H1 (cell line): ENCODE results near the gene MDC1. TPM values are rescaled to one million over a fixed set of nuclear protein-coding genes. Genes with fewer than 3 reads are reported as not detected.

Source experiments
- EGR1 ChIP-seq: IDR thresholded peaks from 2 replicates; pipeline ENCODE4 v1.6.1; 2011; ENCODE audit warnings: low read depth, low read length, borderline replicate concordance
- polyA plus RNA-seq, 7 experiments: library from polyadenylated mRNA; depleted of rRNA in 3 of 7; stranded (reverse) in 5 of 7; unstranded in 2 of 7; fragments of >200 nt in 5 of 7; fragments of 200-250 nt in 2 of 7; gene quantifications; 1 replicate in 5 of 7; 2 replicates in 1 of 7; 4 replicates in 1 of 7; pipeline versions ENCODE4 v1.2.1 to v1.2.3, GENCODE V29; 2011 to 2013; ENCODE audit warnings: missing spikeins in 2 of 7, mixed read lengths in 2 of 7
- total RNA-seq: library from RNA; stranded (reverse); fragmentation: NEBNext Ultra II Directional; extraction: Animal tissue kit (Norgen Biotek cat#: 25700); gene quantifications from 2 replicates; pipeline ENCODE4 v1.2.1, GENCODE V29; 2021

Gene MDC1
- total and polyA plus RNA-seq, 2 of the 8 experiments (the other 6 are each of a cell fraction or from before 2014, with no cell fraction given): 29.9 to 81.1 TPM

DNA sequence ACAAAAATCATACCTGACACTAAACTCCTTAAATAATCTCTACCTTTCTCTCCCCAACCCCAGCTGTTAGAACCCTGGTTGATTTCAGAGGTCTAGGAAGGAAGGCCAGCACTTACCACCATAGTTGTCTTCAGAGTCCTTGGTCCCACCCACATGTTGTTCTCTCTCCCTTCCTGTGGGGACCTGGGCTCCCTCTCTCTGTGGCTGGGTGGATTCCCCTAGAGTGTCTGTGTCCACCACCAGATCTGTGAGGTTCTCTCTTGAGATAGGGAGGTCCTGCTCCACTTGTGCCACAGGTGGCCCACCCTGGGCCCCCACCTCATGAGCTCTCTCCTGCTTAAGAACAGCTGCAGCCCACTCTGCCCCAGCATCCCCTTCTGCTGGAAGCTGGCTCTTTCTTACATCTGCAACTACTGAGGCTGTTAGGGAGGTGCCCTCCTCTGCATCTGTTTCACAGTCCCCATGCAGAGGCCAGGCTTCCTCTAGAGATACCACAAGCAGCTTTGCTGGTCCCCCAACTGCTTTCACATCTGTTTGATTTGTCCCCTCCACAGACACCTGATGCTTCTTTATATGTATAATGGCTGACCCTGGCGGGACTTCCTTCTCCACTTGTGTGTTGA is 5.2 kb downstream of the MDC1 start (continued):
- TF ChIP-seq EGR1: no peak
